ENCODE measurements around the gene OR5K4. TPM values are rescaled to one million over a fixed set of nuclear protein-coding genes. Genes with fewer than 3 reads are reported as not detected.

OR5K4 gene
- total RNA-seq, 4 donors from 2014 or later = not detected

DNA sequence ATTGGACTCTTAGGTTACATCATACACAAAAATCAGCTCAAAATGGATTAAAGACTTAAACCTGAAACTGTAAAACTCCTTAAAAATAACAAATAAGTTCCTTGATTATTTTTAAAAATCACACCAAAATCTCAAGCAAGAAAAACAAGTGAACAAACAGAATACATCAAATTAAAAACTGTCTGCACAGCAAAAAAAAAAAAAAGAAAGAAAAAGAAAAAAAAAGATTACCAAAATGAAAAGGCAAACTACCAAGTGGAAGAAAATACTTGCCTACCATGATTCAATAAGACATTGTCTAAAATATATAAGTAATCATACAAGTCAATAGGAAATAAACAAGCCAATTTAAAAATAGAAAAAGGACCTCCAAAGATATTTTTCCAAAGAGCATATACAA lies 17.5 kb downstream of the OR5K4 start:
- H3K4me3 ChIP-seq = no peak overlapping the region
- TF ChIP-seq, protein P1, sequence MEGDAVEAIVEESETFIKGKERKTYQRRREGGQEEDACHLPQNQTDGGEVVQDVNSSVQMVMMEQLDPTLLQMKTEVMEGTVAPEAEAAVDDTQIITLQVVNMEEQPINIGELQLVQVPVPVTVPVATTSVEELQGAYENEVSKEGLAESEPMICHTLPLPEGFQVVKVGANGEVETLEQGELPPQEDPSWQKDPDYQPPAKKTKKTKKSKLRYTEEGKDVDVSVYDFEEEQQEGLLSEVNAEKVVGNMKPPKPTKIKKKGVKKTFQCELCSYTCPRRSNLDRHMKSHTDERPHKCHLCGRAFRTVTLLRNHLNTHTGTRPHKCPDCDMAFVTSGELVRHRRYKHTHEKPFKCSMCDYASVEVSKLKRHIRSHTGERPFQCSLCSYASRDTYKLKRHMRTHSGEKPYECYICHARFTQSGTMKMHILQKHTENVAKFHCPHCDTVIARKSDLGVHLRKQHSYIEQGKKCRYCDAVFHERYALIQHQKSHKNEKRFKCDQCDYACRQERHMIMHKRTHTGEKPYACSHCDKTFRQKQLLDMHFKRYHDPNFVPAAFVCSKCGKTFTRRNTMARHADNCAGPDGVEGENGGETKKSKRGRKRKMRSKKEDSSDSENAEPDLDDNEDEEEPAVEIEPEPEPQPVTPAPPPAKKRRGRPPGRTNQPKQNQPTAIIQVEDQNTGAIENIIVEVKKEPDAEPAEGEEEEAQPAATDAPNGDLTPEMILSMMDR (IDR thresholded peaks at IDR 0.05 in 4 of 5, conservative IDR thresholded peaks at IDR 0.05 in 1 of 5) = no peak
- TF ChIP-seq POLR2A (IDR thresholded peaks at IDR 0.05) = no peak
- H3K27ac ChIP-seq = no peak overlapping the region
- no peaks in the 10 kb centered on the region for H3K4me1 ChIP-seq
- no peaks in the 10 kb centered on the region for H3K9me3 ChIP-seq
- DNase-seq = no peak
- ATAC-seq = no peak
- H3K36me3 ChIP-seq = no peaks in the 10 kb centered on the region
- no peaks in the 10 kb centered on the region for H3K27me3 ChIP-seq
- intact Hi-C loops (cut with DNase I; ENCODE audit: low total_unique reads) (no loop called here), in situ Hi-C loops (cut with MboI; ENCODE audit: low sequenced_read_pairs in 4 of 4) (loop anchor here in 1 of 4 donors (25.0 kb wide), 1 partner anchor 91 kb away; the partner anchor contains the start of gene OR5K1)

DNA sequence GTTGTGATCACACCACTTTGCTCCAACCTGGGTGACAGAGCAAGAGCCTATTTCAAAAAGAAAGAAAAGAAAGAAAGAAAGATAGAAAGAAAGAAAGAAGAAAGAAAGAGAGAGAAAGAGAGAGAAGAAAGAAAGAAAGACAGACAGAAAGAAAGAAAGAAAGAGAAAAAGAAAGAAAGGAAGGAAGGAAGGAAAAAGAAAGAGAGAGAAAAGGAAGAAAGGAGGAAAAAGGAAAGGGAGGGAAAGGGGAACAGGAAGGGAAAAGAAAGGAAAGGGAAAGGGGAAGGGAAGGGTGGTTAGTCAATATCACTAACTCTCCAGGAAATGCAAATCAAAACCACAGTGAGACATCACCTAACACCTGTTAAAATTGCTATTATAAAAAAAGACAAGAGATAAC lies 18.2 kb downstream of the OR5K4 start:
- intact Hi-C loops (cut with DNase I; ENCODE audit: low total_unique reads) = no loop called here
- TF ChIP-seq POLR2A (IDR thresholded peaks at IDR 0.05) = no peak
- TF ChIP-seq, protein P1 (IDR thresholded peaks at IDR 0.05 in 4 of 5, conservative IDR thresholded peaks at IDR 0.05 in 1 of 5) = no peak
- Histone ChIP-seq H3K27ac (no peak overlapping the region), H3K4me3 (no peak overlapping the region), H3K36me3 (no peaks in the 10 kb centered on the region), H3K27me3 (no peaks in the 10 kb centered on the region), H3K4me1 (no peaks in the 10 kb centered on the region), H3K9me3 (no peaks in the 10 kb centered on the region)
- in situ Hi-C loops (cut with MboI; ENCODE audit: low sequenced_read_pairs in 4 of 4) = loop anchor here in 1 of 4 donors (25.0 kb wide), 1 partner anchor 90 kb away; the partner anchor contains the start of gene OR5K1
- ATAC-seq (no peak), DNase-seq (no peak)

DNA sequence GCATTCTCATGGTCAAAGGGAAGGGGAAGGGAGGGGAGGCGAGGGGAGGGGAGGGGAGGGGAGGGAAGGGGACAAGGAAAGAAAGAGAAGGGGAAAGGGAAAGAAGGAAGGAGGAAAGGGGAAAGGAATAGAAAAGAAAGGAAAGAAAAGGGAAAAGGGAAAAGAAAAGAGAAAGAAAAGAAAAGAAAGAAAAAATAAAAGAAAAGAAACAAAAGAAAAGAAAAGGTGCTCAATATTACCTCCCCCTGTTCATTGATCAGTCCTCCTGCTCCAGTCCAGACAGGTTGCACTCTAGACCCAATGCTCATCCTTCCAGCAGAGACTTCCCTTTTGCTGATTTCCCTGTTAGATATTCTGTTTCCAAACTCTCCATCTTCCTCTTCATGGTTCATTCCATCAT lies 18.8 kb downstream of the OR5K4 start:
- H3K4me1 ChIP-seq = no peaks in the 10 kb centered on the region
- in situ Hi-C loops (cut with MboI; ENCODE audit: low sequenced_read_pairs in 4 of 4) (loop anchor here in 1 of 4 donors (25.0 kb wide), 1 partner anchor 90 kb away; the partner anchor contains the start of gene OR5K1), intact Hi-C loops (cut with DNase I; ENCODE audit: low total_unique reads) (no loop called here)
- ATAC-seq (no peak), DNase-seq (no peak)
- H3K4me3 ChIP-seq = no peak overlapping the region
- H3K27me3 ChIP-seq = no peaks in the 10 kb centered on the region
- H3K9me3 ChIP-seq = no peaks in the 10 kb centered on the region
- H3K36me3 ChIP-seq = no peaks in the 10 kb centered on the region
- TF ChIP-seq, protein P1 (IDR thresholded peaks at IDR 0.05 in 4 of 5, conservative IDR thresholded peaks at IDR 0.05 in 1 of 5) = no peak
- TF ChIP-seq POLR2A (IDR thresholded peaks at IDR 0.05) = no peak
- no peak overlapping the region for H3K27ac ChIP-seq

DNA sequence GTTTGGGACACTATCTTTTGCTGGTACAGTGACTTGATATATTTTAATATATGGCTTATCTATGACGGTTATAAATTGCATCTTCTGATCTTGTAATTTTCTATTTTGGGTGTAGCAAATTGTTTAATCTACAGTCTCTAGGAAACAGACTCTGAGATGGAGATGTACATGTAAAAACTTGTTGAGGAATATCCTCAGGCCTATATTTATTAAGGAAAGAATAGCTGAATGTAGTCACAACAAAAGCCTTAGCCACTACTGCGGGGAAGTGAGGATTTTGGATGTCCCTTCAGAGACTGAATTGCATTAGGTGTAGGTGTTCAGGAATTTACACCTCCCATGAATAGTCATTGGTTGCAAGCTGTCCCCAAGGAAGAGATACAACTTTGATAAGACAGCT lies 23.0 kb downstream of the OR5K4 start:
- no peaks in the 10 kb centered on the region for H3K9me3 ChIP-seq
- no peak for TF ChIP-seq POLR2A (IDR thresholded peaks at IDR 0.05)
- TF ChIP-seq, protein P1 (IDR thresholded peaks at IDR 0.05 in 4 of 5, conservative IDR thresholded peaks at IDR 0.05 in 1 of 5) = no peak
- H3K4me3 ChIP-seq = no peak overlapping the region
- no peaks in the 10 kb centered on the region for H3K4me1 ChIP-seq
- intact Hi-C loops (cut with DNase I; ENCODE audit: low total_unique reads) = no loop called here
- H3K27ac ChIP-seq = no peak overlapping the region
- no peaks in the 10 kb centered on the region for H3K36me3 ChIP-seq
- H3K27me3 ChIP-seq = no peaks in the 10 kb centered on the region
- in situ Hi-C loops (cut with MboI; ENCODE audit: low sequenced_read_pairs in 4 of 4) = no loop called here
- DNase-seq (no peak), ATAC-seq (no peak)

DNA sequence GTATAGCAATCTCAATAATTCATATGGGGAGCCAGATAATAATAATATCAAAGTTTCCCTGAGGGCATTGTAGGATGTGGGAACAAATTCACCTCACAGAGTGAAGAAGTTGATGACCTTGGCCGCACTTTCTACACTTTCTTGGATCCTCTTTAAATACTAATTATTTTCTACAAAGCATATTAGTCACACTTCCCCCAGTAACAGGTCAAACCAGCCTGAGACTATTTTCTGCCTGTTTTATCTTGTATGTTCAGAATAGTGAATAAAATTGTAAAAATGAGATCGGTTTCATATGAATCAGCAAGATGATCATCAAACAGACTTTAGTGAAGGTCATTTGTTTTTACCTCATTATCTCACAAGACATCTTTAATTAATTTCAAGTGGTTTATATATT lies 34.5 kb downstream of the OR5K4 start:
- intact Hi-C loops (cut with DNase I; ENCODE audit: low total_unique reads) (no loop called here), in situ Hi-C loops (cut with MboI; ENCODE audit: low sequenced_read_pairs in 4 of 4) (no loop called here)
- Histone ChIP-seq H3K36me3 (no peaks in the 10 kb centered on the region), H3K9me3 (no peaks in the 10 kb centered on the region), H3K4me1 (no peaks in the 10 kb centered on the region), H3K27me3 (no peaks in the 10 kb centered on the region), H3K4me3 (no peak overlapping the region), H3K27ac (no peak overlapping the region)
- no peak for DNase-seq
- no peak for ATAC-seq
- TF ChIP-seq, protein P1 (IDR thresholded peaks at IDR 0.05 in 4 of 5, conservative IDR thresholded peaks at IDR 0.05 in 1 of 5) = no peak
- no peak for TF ChIP-seq POLR2A (IDR thresholded peaks at IDR 0.05)

All from gastrocnemius medialis (tissue), 4 donors.